ENCODE measurements around the gene HTRA1.

The HTRA1 gene

GRCh38 chr10:122493761-122494160 lies 32.4 kb downstream of the HTRA1 start:
- TF ChIP-seq ZFP3 (CRISPR knock-in tag; IDR thresholded peaks at IDR 0.05) (no peak), POU6F1 (CRISPR knock-in tag; IDR thresholded peaks at IDR 0.05; ENCODE audit: borderline replicate concordance, low read depth) (no peak), TOX (CRISPR knock-in tag; IDR thresholded peaks at IDR 0.05; ENCODE audit: borderline replicate concordance) (no peak), CSDC2 (CRISPR knock-in tag; IDR thresholded peaks at IDR 0.05) (no peak), ARNTL (CRISPR knock-in tag; IDR thresholded peaks at IDR 0.05; ENCODE audit: borderline replicate concordance, low read depth) (no peak), ESRRG (CRISPR knock-in tag; IDR thresholded peaks at IDR 0.05) (no peak), PATZ1 (CRISPR knock-in tag; IDR thresholded peaks at IDR 0.05; ENCODE audit: borderline replicate concordance) (no peak), ZNF565 (CRISPR knock-in tag; conservative IDR thresholded peaks at IDR 0.05; ENCODE audit: low read depth) (no peak), CSRNP3 (CRISPR knock-in tag; IDR thresholded peaks at IDR 0.05) (no peak), SNAI2 (CRISPR knock-in tag; IDR thresholded peaks at IDR 0.05) (no peak), RARB (CRISPR knock-in tag; IDR thresholded peaks at IDR 0.05) (no peak)
- no peak for ATAC-seq

- peak; percentile 9 for ATAC-seq
- no peak for TF ChIP-seq CSRNP3 (CRISPR knock-in tag; IDR thresholded peaks at IDR 0.05)
- TF ChIP-seq ESRRG (CRISPR knock-in tag; IDR thresholded peaks at IDR 0.05) = no peak
- no peak for TF ChIP-seq ZFP30 (CRISPR knock-in tag; IDR thresholded peaks at IDR 0.05)
- no peak for TF ChIP-seq OSR1 (CRISPR knock-in tag; IDR thresholded peaks at IDR 0.05)
- no peak for TF ChIP-seq PPARA (CRISPR knock-in tag; IDR thresholded peaks at IDR 0.05; ENCODE audit: borderline replicate concordance)
- no peak for TF ChIP-seq TSHZ2 (CRISPR knock-in tag; IDR thresholded peaks at IDR 0.05)
- TF ChIP-seq BACH2 (CRISPR knock-in tag; IDR thresholded peaks at IDR 0.05; ENCODE audit: borderline replicate concordance) = no peak
- no peak for TF ChIP-seq POU6F1 (CRISPR knock-in tag; IDR thresholded peaks at IDR 0.05; ENCODE audit: borderline replicate concordance, low read depth)
- no peak for TF ChIP-seq PATZ1 (CRISPR knock-in tag; IDR thresholded peaks at IDR 0.05; ENCODE audit: borderline replicate concordance)
- TF ChIP-seq ISL1 (CRISPR knock-in tag; IDR thresholded peaks at IDR 0.05) = no peak
- no peak for TF ChIP-seq ZNF8 (CRISPR knock-in tag; IDR thresholded peaks at IDR 0.05)
- TF ChIP-seq ZNF565 (CRISPR knock-in tag; conservative IDR thresholded peaks at IDR 0.05; ENCODE audit: low read depth) = no peak
- TF ChIP-seq ZC3H10 (CRISPR knock-in tag; IDR thresholded peaks at IDR 0.05) = no peak
These were observed 32.9 kb downstream of the HTRA1 start for GRCh38 chr10:122494173-122494820.

All from SK-N-SH treated with all-trans-retinoic acid at 6 μM for 48 hours (cell line).